Measurements from ENCODE around the gene UPK3BL1.
"Not testable (repeated sequence)": the region's sequence is repeated elsewhere in the genome, so short reads cannot be mapped to it uniquely, and the experiment has no call there.

GRCh38 chr7:102596036-102596435 lies 46.6 kb downstream of the UPK3BL1 start:
- TF ChIP-seq EZH2phosphoT487 (IDR thresholded peaks at IDR 0.05; ENCODE audit: low read depth); CTCF (IDR thresholded peaks at IDR 0.05; ENCODE audit: low read depth, low read length): not testable (repeated sequence)

Data from OCI-LY3 (cell line).